ENCODE measurements around the gene UBE4B. TPM values are rescaled to one million over a fixed set of nuclear protein-coding genes. Genes with fewer than 3 reads are reported as not detected.
A peak's percentile ranks its signal among the peaks of the same experiment; 100 is the strongest.

Gene UBE4B
- total RNA-seq, 2 donors from 2014 or later = 34.3 to 36.8 TPM

GRCh38 chr1:10160907-10161490 is 128.2 kb downstream of the UBE4B start:
- no peaks in the 10 kb centered on the region for H3K27me3 Mint-ChIP-seq
- DNase-seq (no peak), ATAC-seq (no peak)
- peak overlapping the region; percentile 6 for H3K27ac Mint-ChIP-seq
- no peak overlapping the region for H3K4me3 Mint-ChIP-seq
- no peaks in the 10 kb centered on the region for H3K4me1 Mint-ChIP-seq
- H3K9me3 ChIP-seq (ENCODE audit: control insufficient read depth, low read length, poor library complexity, severe bottlenecking) = no peaks in the 10 kb centered on the region
- H3K36me3 Mint-ChIP-seq (ENCODE audit: low read depth) = peaks cover 9% of the 10 kb centered on the region

- H3K36me3 Mint-ChIP-seq (ENCODE audit: low read depth) = peaks cover 9% of the 10 kb centered on the region
- H3K27ac Mint-ChIP-seq = no peak overlapping the region
- DNase-seq = no peak
- no peaks in the 10 kb centered on the region for H3K27me3 Mint-ChIP-seq
- H3K4me1 Mint-ChIP-seq = no peaks in the 10 kb centered on the region
- H3K9me3 ChIP-seq (ENCODE audit: control insufficient read depth, low read length, poor library complexity, severe bottlenecking) = no peaks in the 10 kb centered on the region
- no peak for ATAC-seq
- H3K4me3 Mint-ChIP-seq = no peak overlapping the region
Measured at GRCh38 chr1:10161541-10162290, 129.0 kb downstream of the UBE4B start.

GRCh38 chr1:10168912-10169514 is 136.3 kb downstream of the UBE4B start:
- no peak for ATAC-seq
- Mint-ChIP-seq H3K27ac (peak overlapping the region; percentile 81), H3K4me1 (peaks cover 19% of the 10 kb centered on the region), H3K4me3 (no peak overlapping the region), H3K27me3 (no peaks in the 10 kb centered on the region), H3K36me3 (ENCODE audit: low read depth) (peaks cover 10% of the 10 kb centered on the region)
- H3K9me3 ChIP-seq (ENCODE audit: control insufficient read depth, low read length, poor library complexity, severe bottlenecking) = no peaks in the 10 kb centered on the region
- DNase-seq = no peak

GRCh38 chr1:10170239-10170574 is 137.4 kb downstream of the UBE4B start:
- H3K9me3 ChIP-seq (ENCODE audit: control insufficient read depth, low read length, poor library complexity, severe bottlenecking) = no peaks in the 10 kb centered on the region
- DNase-seq (no peak), ATAC-seq (no peak)
- Mint-ChIP-seq H3K4me3 (no peak overlapping the region), H3K4me1 (peaks cover 19% of the 10 kb centered on the region), H3K27ac (peak overlapping the region; percentile 81), H3K36me3 (ENCODE audit: low read depth) (peaks cover 8% of the 10 kb centered on the region), H3K27me3 (no peaks in the 10 kb centered on the region)

- Mint-ChIP-seq H3K27ac (peak overlapping the region; percentile 81), H3K36me3 (ENCODE audit: low read depth) (peaks cover 9% of the 10 kb centered on the region), H3K4me3 (no peak overlapping the region), H3K4me1 (peaks cover 19% of the 10 kb centered on the region), H3K27me3 (no peaks in the 10 kb centered on the region)
- H3K9me3 ChIP-seq (ENCODE audit: control insufficient read depth, low read length, poor library complexity, severe bottlenecking) = no peaks in the 10 kb centered on the region
- ATAC-seq (no peak), DNase-seq (no peak)
Measured at GRCh38 chr1:10171105-10171767, 138.5 kb downstream of the UBE4B start.

- Mint-ChIP-seq H3K4me3 (no peak overlapping the region), H3K36me3 (ENCODE audit: low read depth) (peaks cover 9% of the 10 kb centered on the region), H3K27ac (no peak overlapping the region), H3K4me1 (peaks cover 19% of the 10 kb centered on the region), H3K27me3 (no peaks in the 10 kb centered on the region)
- no peaks in the 10 kb centered on the region for H3K9me3 ChIP-seq (ENCODE audit: control insufficient read depth, low read length, poor library complexity, severe bottlenecking)
- DNase-seq = no peak
- no peak for ATAC-seq
Measured at GRCh38 chr1:10171995-10172669, 139.4 kb downstream of the UBE4B start.

GRCh38 chr1:10173582-10173981 is 140.8 kb downstream of the UBE4B start:
- no peak for DNase-seq
- Mint-ChIP-seq H3K4me1 (peaks cover 19% of the 10 kb centered on the region), H3K27ac (no peak overlapping the region), H3K36me3 (ENCODE audit: low read depth) (peaks cover 9% of the 10 kb centered on the region), H3K27me3 (no peaks in the 10 kb centered on the region), H3K4me3 (no peak overlapping the region)
- H3K9me3 ChIP-seq (ENCODE audit: control insufficient read depth, low read length, poor library complexity, severe bottlenecking) = no peaks in the 10 kb centered on the region
- ATAC-seq = no peak

GRCh38 chr1:10177876-10178275 is 145.1 kb downstream of the UBE4B start:
- H3K4me3 Mint-ChIP-seq = no peak overlapping the region
- peaks cover 3% of the 10 kb centered on the region for H3K36me3 Mint-ChIP-seq (ENCODE audit: low read depth)

GRCh38 chr1:10178597-10179405 is 146.0 kb downstream of the UBE4B start:
- no peak overlapping the region for H3K27ac Mint-ChIP-seq
- H3K9me3 ChIP-seq (ENCODE audit: control insufficient read depth, low read length, poor library complexity, severe bottlenecking) = no peaks in the 10 kb centered on the region
- H3K4me3 Mint-ChIP-seq = no peak overlapping the region
- peaks cover 3% of the 10 kb centered on the region for H3K36me3 Mint-ChIP-seq (ENCODE audit: low read depth)
- ATAC-seq (no peak), DNase-seq (no peak)
- H3K4me1 Mint-ChIP-seq = no peaks in the 10 kb centered on the region
- no peaks in the 10 kb centered on the region for H3K27me3 Mint-ChIP-seq

More at GRCh38 chr1:10177876-10178275, 145.1 kb downstream of the UBE4B start:
- no peaks in the 10 kb centered on the region for H3K9me3 ChIP-seq (ENCODE audit: control insufficient read depth, low read length, poor library complexity, severe bottlenecking)
- no peak for ATAC-seq
- Mint-ChIP-seq H3K27ac (no peak overlapping the region), H3K27me3 (no peaks in the 10 kb centered on the region), H3K4me1 (no peaks in the 10 kb centered on the region)
- no peak for DNase-seq

GRCh38 chr1:10179406-10180091 is 146.8 kb downstream of the UBE4B start:
- Mint-ChIP-seq H3K27me3 (no peaks in the 10 kb centered on the region), H3K4me3 (no peak overlapping the region), H3K27ac (no peak overlapping the region), H3K4me1 (no peaks in the 10 kb centered on the region), H3K36me3 (ENCODE audit: low read depth) (peaks cover 3% of the 10 kb centered on the region)
- H3K9me3 ChIP-seq (ENCODE audit: control insufficient read depth, low read length, poor library complexity, severe bottlenecking) = no peaks in the 10 kb centered on the region
- DNase-seq (no peak), ATAC-seq (no peak)

GRCh38 chr1:10181154-10181553 is 148.4 kb downstream of the UBE4B start:
- no peak overlapping the region for H3K27ac Mint-ChIP-seq
- ATAC-seq (no peak), DNase-seq (no peak)
- no peaks in the 10 kb centered on the region for H3K27me3 Mint-ChIP-seq
- H3K36me3 Mint-ChIP-seq (ENCODE audit: low read depth) = no peaks in the 10 kb centered on the region
- H3K9me3 ChIP-seq (ENCODE audit: control insufficient read depth, low read length, poor library complexity, severe bottlenecking) = no peaks in the 10 kb centered on the region
- no peaks in the 10 kb centered on the region for H3K4me1 Mint-ChIP-seq
- H3K4me3 Mint-ChIP-seq = no peak overlapping the region

GRCh38 chr1:10185759-10186158 is 153.0 kb downstream of the UBE4B start:
- H3K27me3 Mint-ChIP-seq = no peaks in the 10 kb centered on the region
- H3K9me3 ChIP-seq (ENCODE audit: control insufficient read depth, low read length, poor library complexity, severe bottlenecking) = no peaks in the 10 kb centered on the region
- no peak overlapping the region for H3K27ac Mint-ChIP-seq
- ATAC-seq (no peak), DNase-seq (no peak)
- no peaks in the 10 kb centered on the region for H3K36me3 Mint-ChIP-seq (ENCODE audit: low read depth)
- no peak overlapping the region for H3K4me3 Mint-ChIP-seq
- no peaks in the 10 kb centered on the region for H3K4me1 Mint-ChIP-seq

All from T-helper 17 cell (primary cell).